HEK293 (cell line): ENCODE measurements around the gene AEBP1.

ENCODE experiments used
- CTCF ChIA-PET: fragments of 350-600 bp; formaldehyde crosslinking; extraction: SDS; loops from one replicate; lab custom pipeline; 2021; ENCODE audit warnings: antibody characterized with exemption; lab: Yijun Ruan, JAX
- POLR2A ChIA-PET: fragments of 300-600 bp; formaldehyde crosslinking; extraction: SDS; loops from one replicate; lab custom pipeline; 2020; ENCODE audit warnings: antibody characterized with exemption, inconsistent platforms; lab: Yijun Ruan, JAX
- H3K27ac ChIP-seq: fragments of 200-500 bp; sonication (Bioruptor generic); 2 replicates; pipeline ENCODE4 v1.5.1; 2014; ENCODE audit warnings: low read depth, low read length, control low read depth, inconsistent platforms; ENCODE audit errors: extremely low read depth
- H3K36me3 ChIP-seq, 2 experiments: fragments of 200-500 bp in 1 of 2; sonication (Bioruptor generic) in 1 of 2; 1 replicate in 1 of 2; 2 replicates in 1 of 2; pipeline ENCODE4 v1.5.1; 2014 to 2017; ENCODE audit warnings: inconsistent platforms in 2 of 2, low read length in 2 of 2; ENCODE audit not compliant: control insufficient read depth in 2 of 2, insufficient read depth in 1 of 2
- H3K4me1 ChIP-seq: fragments of 200-500 bp; sonication (Bioruptor generic); 2 replicates; pipeline ENCODE4 v1.5.1; 2014; ENCODE audit warnings: mild to moderate bottlenecking, low read length, inconsistent platforms; ENCODE audit not compliant: control insufficient read depth, insufficient read depth
- H3K4me3 ChIP-seq: 2 replicates; pipeline ENCODE4 v1.5.1; 2011; ENCODE audit warnings: low read depth, mild to moderate bottlenecking, control low read depth, low read length, moderate library complexity
- H3K9me3 ChIP-seq: fragments of 200-500 bp; sonication (Bioruptor generic); 2 replicates; pipeline ENCODE4 v1.5.1; 2014; ENCODE audit warnings: low read depth, low read length, inconsistent platforms; ENCODE audit not compliant: control insufficient read depth, insufficient read depth
- CTCF ChIP-seq: fragments of 450-650 bp; formaldehyde crosslinking; IDR thresholded peaks from 2 replicates; pipeline ENCODE4 v1.5.1; 2016; ENCODE audit warnings: missing biosample characterization, missing genetic modification characterization
- GLIS1 ChIP-seq: fragments of 450-650 bp; formaldehyde crosslinking; IDR thresholded peaks from 2 replicates; pipeline ENCODE4 v1.5.1; 2016; ENCODE audit warnings: missing biosample characterization, missing genetic modification characterization
- HOXD13 ChIP-seq: sonication (generic); formaldehyde crosslinking; IDR thresholded peaks from 2 replicates; pipeline ENCODE4 v1.8.0; 2022; ENCODE audit warnings: missing genetic modification reagents, borderline replicate concordance
- MZF1 ChIP-seq: fragments of 450-650 bp; formaldehyde crosslinking; IDR thresholded peaks from 2 replicates; pipeline ENCODE4 v1.5.1; 2017; ENCODE audit warnings: missing biosample characterization, missing genetic modification characterization, borderline replicate concordance
- PBX3 ChIP-seq: sonication (generic); formaldehyde crosslinking; IDR thresholded peaks from 2 replicates; pipeline ENCODE4 v1.8.1; 2022; ENCODE audit warnings: mild to moderate bottlenecking, moderate library complexity, missing genetic modification reagents
- PRDM1 ChIP-seq: fragments of 450-650 bp; formaldehyde crosslinking; IDR thresholded peaks from 2 replicates; pipeline ENCODE4; 2016; ENCODE audit warnings: missing biosample characterization, missing genetic modification characterization
- SP7 ChIP-seq: fragments of 450-650 bp; formaldehyde crosslinking; IDR thresholded peaks from 2 replicates; pipeline ENCODE4 v1.5.1; 2016; ENCODE audit warnings: missing biosample characterization, missing genetic modification characterization
- ZNF391 ChIP-seq: fragments of 450-650 bp; formaldehyde crosslinking; IDR thresholded peaks from 2 replicates; pipeline ENCODE4 v1.5.1; 2016; ENCODE audit warnings: low read depth, missing biosample characterization, missing genetic modification characterization, borderline replicate concordance
- ZNF433 ChIP-seq: fragments of 450-650 bp; formaldehyde crosslinking; IDR thresholded peaks from 2 replicates; pipeline ENCODE4 v1.5.1; 2016; ENCODE audit warnings: missing biosample characterization, missing genetic modification characterization, low read depth
- ZNF561 ChIP-seq: fragments of 450-650 bp; IDR thresholded peaks from 2 replicates; pipeline ENCODE4 v1.5.1; 2018; ENCODE audit warnings: missing biosample characterization, missing genetic modification characterization, borderline replicate concordance
- ZNF600 ChIP-seq: fragments of 450-650 bp; formaldehyde crosslinking; IDR thresholded peaks from 2 replicates; pipeline ENCODE4 v1.5.1; 2016; ENCODE audit warnings: missing biosample characterization, missing genetic modification characterization
- ZNF639 ChIP-seq: fragments of 450-650 bp; formaldehyde crosslinking; IDR thresholded peaks from 2 replicates; pipeline ENCODE4 v1.5.1; 2016; ENCODE audit warnings: missing biosample characterization, missing genetic modification characterization
- ZNF707 ChIP-seq: fragments of 450-650 bp; formaldehyde crosslinking; IDR thresholded peaks from 2 replicates; pipeline ENCODE4 v1.5.1; 2016; ENCODE audit warnings: missing biosample characterization, missing genetic modification characterization
- ZNF777 ChIP-seq: fragments of 450-650 bp; formaldehyde crosslinking; IDR thresholded peaks from 2 replicates; pipeline ENCODE4 v1.5.1; 2017; ENCODE audit warnings: missing biosample characterization, missing genetic modification characterization, borderline replicate concordance
- ZSCAN4 ChIP-seq: fragments of 450-650 bp; formaldehyde crosslinking; IDR thresholded peaks from 2 replicates; pipeline ENCODE4 v1.5.1; 2017; ENCODE audit warnings: missing biosample characterization, missing genetic modification characterization

AEBP1 gene

GRCh38 chr7:44128721-44129582, 24.8 kb downstream of the AEBP1 start:
- no peaks in the 10 kb centered on the region for H3K36me3 ChIP-seq
- ChIA-PET POLR2A (no interaction called here), CTCF (no interaction called here)
- no peaks in the 10 kb centered on the region for H3K4me1 ChIP-seq
- no peaks in the 10 kb centered on the region for H3K9me3 ChIP-seq
- H3K4me3 ChIP-seq = no peak overlapping the region
- no peak for TF ChIP-seq ZNF639 (tag by site-specific recombination)
- no peak for TF ChIP-seq SP7 (tag by site-specific recombination)
- TF ChIP-seq ZSCAN4 (tag by site-specific recombination) = peak; percentile 92
- no peak for TF ChIP-seq PRDM1
- TF ChIP-seq MZF1 = no peak
- no peak for TF ChIP-seq HOXD13 (CRISPR knock-in tag)
- TF ChIP-seq GLIS1 = peak; percentile 16; the same call in 1 of the 2 replicates
- TF ChIP-seq, all 188 proteins: peak for 2
- no peak overlapping the region for H3K27ac ChIP-seq

GRCh38 chr7:44131173-44132029, 27.3 kb downstream of the AEBP1 start:
- ChIA-PET POLR2A (interaction anchor here (1.2 kb wide), 1 partner anchor 9 kb away, joined by 5 read pairs; no protein-coding TSS in a partner anchor), CTCF (interaction anchor here (0.7 to 2.2 kb wide), 5 partner anchors 15 to 110 kb away, joined by 3 to 16 read pairs (median 3); no protein-coding TSS in a partner anchor)
- Histone ChIP-seq H3K9me3 (no peaks in the 10 kb centered on the region), H3K27ac (no peak overlapping the region), H3K36me3 (no peaks in the 10 kb centered on the region), H3K4me3 (no peak overlapping the region), H3K4me1 (no peaks in the 10 kb centered on the region)
- no peak for TF ChIP-seq PBX3 (CRISPR knock-in tag)
- TF ChIP-seq ZNF391 (tag by site-specific recombination) = no peak
- TF ChIP-seq ZNF707 (tag by site-specific recombination) = no peak
- peak; percentile 48; the same call in 1 of the 2 replicates for TF ChIP-seq CTCF (tag by site-specific recombination)
- TF ChIP-seq ZNF600 (tag by site-specific recombination) = no peak
- no peak for TF ChIP-seq ZNF777
- no peak for TF ChIP-seq ZNF433 (tag by site-specific recombination)
- TF ChIP-seq ZNF561 (tag by site-specific recombination) = no peak
